ENCODE results near the gene GBF1.
"Not testable (repeated sequence)": the region's sequence is repeated elsewhere in the genome, so short reads cannot be mapped to it uniquely, and the experiment has no call there.

The GBF1 gene

DNA sequence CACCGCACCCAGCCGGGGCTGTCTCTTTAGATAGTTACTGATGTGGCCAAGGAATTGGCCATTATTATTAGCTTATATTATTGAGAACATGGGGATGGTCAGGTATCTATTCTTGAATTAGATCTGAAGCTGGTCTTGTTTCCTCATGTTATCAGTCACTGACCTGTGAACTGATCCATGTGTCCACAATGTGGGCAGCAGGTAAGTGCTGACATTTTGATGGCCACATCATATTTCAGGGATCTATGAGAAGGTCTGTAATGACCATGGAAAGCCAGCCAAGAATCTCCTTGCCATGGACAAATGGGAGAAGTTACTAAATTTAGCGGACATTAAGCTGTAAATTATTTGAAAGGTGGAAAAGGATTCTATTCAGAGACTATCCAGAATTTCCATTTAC, 61.4 kb downstream of the GBF1 start:
- no peak for DNase-seq (ENCODE audit: low read depth in 3 of 3)

DNA sequence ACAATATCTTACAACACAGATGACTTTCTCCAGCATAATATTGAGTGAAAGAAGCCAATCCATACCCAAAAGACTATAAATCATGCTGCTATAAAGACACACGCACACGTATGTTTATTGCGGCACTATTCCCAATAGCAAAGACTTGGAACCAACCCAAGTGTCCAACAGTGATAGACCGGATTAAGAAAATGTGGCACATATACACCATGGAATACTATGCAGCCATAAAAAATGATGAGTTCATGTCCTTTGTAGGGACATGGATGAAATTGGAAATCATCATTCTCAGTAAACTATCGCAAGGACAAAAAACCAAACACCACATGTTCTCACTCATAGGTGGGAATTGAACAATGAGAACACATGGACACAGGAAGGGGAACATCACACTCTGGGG, 63.0 kb downstream of the GBF1 start:
- DNase-seq (ENCODE audit: low read depth in 3 of 3), result not testable (repeated sequence)

DNA sequence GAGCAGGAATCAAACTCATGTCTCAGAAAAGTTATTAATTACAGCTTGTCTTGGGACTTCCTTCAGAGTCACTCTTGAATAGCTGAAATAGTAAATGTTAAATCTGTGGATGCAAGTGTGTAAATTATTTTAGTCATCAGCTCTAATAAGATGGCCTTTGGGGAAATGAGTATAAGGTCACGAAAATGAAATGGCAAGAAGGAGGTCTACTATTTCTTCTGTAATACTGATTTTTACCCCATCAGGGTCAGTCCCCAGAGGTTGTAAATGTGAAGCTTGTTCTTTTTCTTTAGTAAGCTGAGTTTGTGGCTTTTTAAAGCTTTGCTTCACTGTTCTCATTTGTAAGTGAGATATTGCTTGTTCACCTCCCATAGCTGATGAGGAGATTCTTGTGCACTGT, 63.9 kb downstream of the GBF1 start:
- DNase-seq (ENCODE audit: low read depth in 3 of 3), result no peak

- DNase-seq (ENCODE audit: low read depth in 3 of 3), result no peak
Observed at GRCh38 chr10:102309916-102310315, 64.6 kb downstream of the GBF1 start.

GRCh38 chr10:102310361-102311024, 65.2 kb downstream of the GBF1 start:
- DNase-seq (ENCODE audit: low read depth in 3 of 3), result no peak

GRCh38 chr10:102311025-102311420, 65.7 kb downstream of the GBF1 start:
- DNase-seq (ENCODE audit: low read depth in 3 of 3), result no peak

DNA sequence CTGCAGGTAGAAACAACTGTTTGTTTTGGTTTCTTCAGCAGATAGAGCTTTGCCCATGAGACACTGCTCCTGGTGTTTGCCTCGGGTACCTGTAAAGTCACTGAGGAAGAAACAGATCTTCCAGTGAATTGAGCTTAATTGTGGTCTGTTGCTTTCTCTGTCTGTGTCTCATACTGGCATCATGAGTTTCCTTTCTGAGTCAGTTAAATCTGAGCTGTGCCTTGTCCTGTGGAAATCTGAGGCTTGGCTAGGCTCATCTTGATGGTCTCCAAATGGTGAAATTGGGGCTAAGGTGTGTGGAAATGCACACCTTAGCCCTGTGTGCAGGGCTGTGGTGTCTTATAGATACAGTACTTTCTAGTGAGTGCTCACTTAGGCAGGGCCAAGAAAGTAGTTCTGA, 67.4 kb downstream of the GBF1 start:
- DNase-seq (ENCODE audit: low read depth in 3 of 3), result no peak

- no peak for DNase-seq (ENCODE audit: low read depth in 3 of 3)
Observed at GRCh38 chr10:102313221-102313896, 68.0 kb downstream of the GBF1 start.

- DNase-seq (ENCODE audit: low read depth in 3 of 3), result no peak
Observed at GRCh38 chr10:102314801-102315200, 69.5 kb downstream of the GBF1 start.

DNA sequence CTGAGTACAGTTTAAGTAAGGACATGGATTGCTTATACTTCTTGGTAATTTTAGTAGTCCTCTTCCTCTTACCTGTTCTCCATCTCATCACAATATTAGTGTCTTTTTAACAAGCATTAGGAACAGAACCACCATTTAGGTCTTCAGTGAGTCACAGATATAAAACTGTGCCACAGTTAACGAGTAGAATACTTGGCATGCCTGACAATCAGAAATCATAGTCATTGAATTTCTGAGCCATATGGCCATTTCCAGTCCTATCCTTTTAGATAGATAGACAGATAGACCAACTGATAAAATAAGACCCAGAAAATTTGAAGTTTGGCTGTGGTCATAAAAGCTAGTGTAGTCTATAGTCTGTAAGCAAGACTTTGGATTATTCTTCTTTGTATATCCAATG, 71.1 kb downstream of the GBF1 start:
- DNase-seq (ENCODE audit: low read depth in 3 of 3), result no peak

- DNase-seq (ENCODE audit: low read depth in 3 of 3), result peak in 1 of 3 donors; percentile 13
Observed at GRCh38 chr10:102322914-102323313, 77.6 kb downstream of the GBF1 start.

GRCh38 chr10:102324061-102324460, 78.7 kb downstream of the GBF1 start:
- DNase-seq (ENCODE audit: low read depth in 3 of 3), result no peak

DNA sequence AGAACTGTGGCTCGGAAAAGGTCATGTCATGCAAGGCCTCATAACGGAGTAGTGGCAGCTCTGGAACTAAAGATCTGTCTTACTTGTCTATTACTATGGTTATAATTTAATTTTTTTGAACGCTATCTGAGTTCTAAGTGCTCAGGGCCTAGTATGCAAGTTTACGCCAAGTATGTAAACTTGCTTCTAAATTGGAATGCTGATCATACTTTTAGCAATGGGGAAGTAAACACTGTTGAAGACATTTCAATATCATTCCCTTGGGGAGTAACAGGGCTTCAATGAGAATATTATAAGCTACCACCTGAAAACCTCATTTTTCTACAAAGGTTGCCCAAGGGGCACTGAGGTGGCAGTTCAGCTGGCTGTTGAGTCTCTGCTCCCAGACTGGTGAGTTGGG, 80.7 kb downstream of the GBF1 start:
- no peak for DNase-seq (ENCODE audit: low read depth in 3 of 3)

- DNase-seq (ENCODE audit: low read depth in 3 of 3), result no peak
Observed at GRCh38 chr10:102327002-102327401, 81.7 kb downstream of the GBF1 start.

DNA sequence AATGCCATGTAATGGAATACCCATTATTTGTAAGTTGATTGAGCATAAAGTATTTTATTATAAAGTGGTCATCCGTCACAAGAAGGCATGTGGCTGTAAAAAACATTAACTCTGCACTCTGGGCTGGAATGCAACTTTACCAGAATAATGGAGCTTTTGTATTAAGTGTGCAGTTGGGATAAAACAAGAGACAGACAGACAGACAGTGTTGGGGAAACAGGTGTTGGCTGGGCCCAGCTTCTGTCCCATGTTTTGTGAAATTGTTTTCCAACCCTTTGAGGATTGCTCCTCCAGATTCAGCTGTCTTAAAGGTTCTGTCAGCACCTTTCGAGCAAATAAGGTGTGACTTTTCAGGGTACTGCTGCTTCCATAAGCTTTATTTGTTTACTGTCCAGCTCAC, 82.3 kb downstream of the GBF1 start:
- no peak for DNase-seq (ENCODE audit: low read depth in 3 of 3)

DNA sequence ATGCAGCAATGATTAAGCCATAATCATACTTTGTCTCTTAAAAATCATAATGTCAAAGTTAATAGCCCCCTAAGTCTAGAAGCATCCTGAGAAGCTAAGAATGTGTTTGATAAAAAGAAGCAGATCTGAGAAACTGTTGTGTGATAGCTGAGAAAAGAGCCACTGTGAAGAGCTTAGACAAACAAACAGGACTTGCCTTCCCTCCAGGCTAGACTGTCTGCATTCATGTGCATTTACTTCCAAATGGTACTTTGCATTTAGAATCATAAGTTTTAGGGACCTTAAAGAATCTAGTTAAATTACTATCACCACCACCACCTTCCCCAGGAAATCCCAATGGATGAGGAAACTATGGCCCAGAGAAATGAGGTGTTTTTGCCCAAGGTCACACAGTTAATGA, 87.4 kb downstream of the GBF1 start:
- no peak for DNase-seq (ENCODE audit: low read depth in 3 of 3)

DNA sequence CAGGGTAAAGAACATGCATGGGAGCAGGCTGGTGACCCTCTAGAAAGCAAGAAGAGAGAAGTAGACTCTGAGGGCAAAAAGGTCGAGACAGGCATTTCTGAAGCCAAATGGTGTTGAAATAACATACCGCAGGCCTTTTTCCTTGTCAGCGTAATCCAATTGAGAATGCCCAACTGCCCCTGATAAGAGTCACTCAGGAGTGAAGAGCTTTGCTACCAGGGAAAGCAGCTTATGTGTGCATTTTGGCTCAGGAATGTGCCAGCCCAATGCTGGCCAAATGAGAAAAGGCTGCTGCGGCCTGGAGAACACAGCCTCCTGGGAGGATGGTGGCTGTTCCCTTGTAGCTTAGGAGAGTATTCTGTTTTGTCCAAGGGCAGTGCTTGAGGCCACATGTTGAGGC, 88.8 kb downstream of the GBF1 start:
- no peak for DNase-seq (ENCODE audit: low read depth in 3 of 3)

DNA sequence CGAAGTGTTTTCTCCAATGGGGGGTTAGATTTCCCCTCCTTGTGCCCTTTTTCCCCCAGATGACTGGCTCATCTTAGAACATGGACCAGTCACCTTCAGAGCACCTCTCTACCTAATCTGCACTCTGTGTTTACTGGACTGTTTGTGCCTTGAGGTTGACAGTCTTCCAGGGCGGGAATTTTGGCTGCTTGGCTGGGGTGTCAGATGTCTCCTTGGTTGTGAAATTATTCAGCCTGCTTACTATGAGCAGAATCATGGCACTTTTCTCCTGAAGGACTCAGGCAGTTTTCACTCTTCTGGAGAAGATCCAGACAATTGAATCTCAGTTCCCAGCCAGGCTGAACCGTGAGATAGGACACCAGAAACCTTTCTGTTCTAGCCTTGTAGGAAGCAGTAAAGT, 89.9 kb downstream of the GBF1 start:
- DNase-seq (ENCODE audit: low read depth in 3 of 3), result no peak

GRCh38 chr10:102341038-102341688, 95.8 kb downstream of the GBF1 start:
- DNase-seq (ENCODE audit: low read depth in 3 of 3), result no peak

DNA sequence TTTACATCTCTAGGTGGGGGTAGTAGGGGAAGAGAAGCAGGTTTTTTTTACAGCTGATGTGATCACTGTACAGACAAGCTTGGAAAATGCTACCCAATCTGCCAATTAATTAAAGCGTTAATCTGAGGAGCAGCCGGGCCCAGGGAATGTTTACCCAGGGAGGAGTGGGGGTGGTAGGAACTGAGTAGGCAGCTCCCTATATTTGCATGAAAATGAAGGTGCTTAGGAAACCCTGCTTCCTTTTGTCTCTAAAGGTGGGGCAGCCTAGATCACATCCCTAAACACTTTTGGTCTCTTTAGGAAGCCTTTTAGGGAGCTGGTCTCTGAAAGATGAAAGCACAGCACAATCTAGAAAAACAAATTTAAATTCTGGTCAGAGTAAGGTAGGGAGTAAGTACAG, 97.1 kb downstream of the GBF1 start:
- DNase-seq (ENCODE audit: low read depth in 3 of 3), result no peak

DNA sequence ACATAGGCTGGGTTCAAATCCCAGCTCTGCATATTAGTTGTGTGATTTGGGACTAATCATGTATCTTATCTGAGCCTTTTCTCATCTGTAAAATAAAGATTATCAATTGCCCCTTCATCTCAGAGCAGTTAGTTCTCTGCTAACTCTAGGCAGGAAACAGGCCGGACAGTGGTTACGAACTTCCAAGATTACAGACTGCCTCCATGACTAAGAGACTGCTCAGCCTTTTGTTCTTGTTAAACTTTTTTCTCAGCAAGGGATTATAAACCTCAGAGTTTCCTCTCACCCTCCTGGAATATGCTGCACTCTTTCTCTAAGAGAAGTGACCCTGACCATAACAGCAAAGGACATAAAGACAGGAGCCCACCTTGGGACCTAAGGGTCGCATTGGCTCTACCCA, 97.6 kb downstream of the GBF1 start:
- no peak for DNase-seq (ENCODE audit: low read depth in 3 of 3)

GRCh38 chr10:102344067-102344466, 98.7 kb downstream of the GBF1 start:
- no peak for DNase-seq (ENCODE audit: low read depth in 3 of 3)

- DNase-seq (ENCODE audit: low read depth in 3 of 3), result no peak
Observed at GRCh38 chr10:102347236-102347828, 102.0 kb downstream of the GBF1 start.
